K562 (cell line): ENCODE data around the gene CMIP.

Experiments used
- CTCF ChIP-seq, 3 experiments: IDR thresholded peaks in 2 of 3; conservative IDR thresholded peaks in 1 of 3; 2 replicates each; pipeline ENCODE4 v1.5.1; 2011 to 2012; ENCODE audit warnings: low read length in 3 of 3, mild to moderate bottlenecking in 3 of 3, control low read depth in 2 of 3, improper control_type of control experiment in 1 of 3, inconsistent platforms in 1 of 3, low read depth in 1 of 3, mixed read lengths in 1 of 3, moderate library complexity in 1 of 3; ENCODE audit not compliant: insufficient read depth in 2 of 3
- EP300 ChIP-seq: IDR thresholded peaks from 2 replicates; pipeline ENCODE4 v1.6.1; 2012; ENCODE audit warnings: low read length, improper control_type of control experiment
- NR2C1 ChIP-seq, 2 experiments: fragments of 450-650 bp; IDR thresholded peaks; 2 replicates each; pipeline ENCODE4 v1.6.1; 2017; ENCODE audit warnings: mild to moderate bottlenecking in 2 of 2, antibody characterized with exemption in 1 of 2, inconsistent platforms in 1 of 2, missing compliant biosample characterization in 1 of 2, missing genetic modification characterization in 1 of 2
- ZC3H11A ChIP-seq: IDR thresholded peaks from 2 replicates; pipeline ENCODE4 v1.6.1; 2012; ENCODE audit warnings: low read depth, low read length, improper control_type of control experiment
- ZNF507 ChIP-seq: conservative IDR thresholded peaks from 2 replicates; pipeline ENCODE4 v1.6.1; 2017; ENCODE audit warnings: missing genetic modification characterization, missing compliant biosample characterization

- TF ChIP-seq EP300, result no peak
- no peak for TF ChIP-seq ZC3H11A
- TF ChIP-seq ZNF507 (tag), result no peak
- TF ChIP-seq CTCF (IDR thresholded peaks at IDR 0.05 in 2 of 3, conservative IDR thresholded peaks at IDR 0.05 in 1 of 3; ENCODE audit: insufficient read depth in 2 of 3, low read depth in 1 of 3, low read length in 3 of 3), result no peak
- TF ChIP-seq NR2C1 (IDR thresholded peaks at IDR 0.05), result no peak
- TF ChIP-seq NR2C1 (tag; IDR thresholded peaks at IDR 0.05), result no peak
These were observed 157.7 kb downstream of the CMIP start for GRCh38 chr16:81602256-81602776.
